Natural killer cell (primary cell): ENCODE measurements around the gene COL1A1. TPM values are rescaled to one million over a fixed set of nuclear protein-coding genes. Genes with fewer than 3 reads are reported as not detected.

Experiments
- ATAC-seq, 3 donors: fragments of 150-1000 bp in 2 of 3; fragments of 200-7000 bp in 1 of 3; cut with Tn5 transposase; 1 replicate in 1 of 3; 2 replicates in 2 of 3; pipeline ENCODE4 v1.10.0; 2021; ENCODE audit warnings: mild to moderate bottlenecking in 2 of 3, moderate library complexity in 2 of 3
- DNase-seq, 2 donors: peaks; one replicate each; pipeline versions ENCODE4 v3.0.0 to v3.0.0-alpha.2; 2013 to 2021; ENCODE audit warnings: mixed read lengths in 1 of 2
- H3K27ac ChIP-seq: one replicate; pipeline ENCODE4 v1.5.1; 2013; ENCODE audit warnings: mild to moderate bottlenecking, low read length
- H3K27me3 ChIP-seq: one replicate; pipeline ENCODE4 v1.6.1; 2013; ENCODE audit warnings: low read length; ENCODE audit not compliant: control insufficient read depth, insufficient read depth
- H3K36me3 ChIP-seq: one replicate; pipeline ENCODE4 v1.6.1; 2013; ENCODE audit warnings: low read length; ENCODE audit not compliant: control insufficient read depth, insufficient read depth
- H3K4me1 ChIP-seq: one replicate; pipeline ENCODE4 v1.6.1; 2013; ENCODE audit warnings: low read length; ENCODE audit not compliant: control insufficient read depth, insufficient read depth
- H3K4me3 ChIP-seq: one replicate; pipeline ENCODE4 v1.5.1; 2013; ENCODE audit warnings: low read length
- H3K9me3 ChIP-seq: one replicate; pipeline ENCODE4 v1.6.1; 2013; ENCODE audit warnings: low read length; ENCODE audit not compliant: control insufficient read depth, insufficient read depth
- H3K27ac Mint-ChIP-seq, 2 donors: one replicate each; pipeline ENCODE4 v1.8.0; 2022; ENCODE audit warnings: mild to moderate bottlenecking in 2 of 2, mixed read lengths in 2 of 2, moderate library complexity in 1 of 2
- H3K27me3 Mint-ChIP-seq, 2 donors: one replicate each; pipeline ENCODE4 v1.8.0; 2022; ENCODE audit warnings: low read depth in 2 of 2, mixed read lengths in 2 of 2
- H3K36me3 Mint-ChIP-seq: one replicate; pipeline ENCODE4 v1.8.0; 2022; ENCODE audit warnings: mixed read lengths
- H3K4me1 Mint-ChIP-seq, 2 donors: one replicate each; pipeline ENCODE4 v1.8.0; 2022; ENCODE audit warnings: mixed read lengths in 2 of 2
- H3K4me3 Mint-ChIP-seq: one replicate; pipeline ENCODE4 v1.8.0; 2022; ENCODE audit warnings: mild to moderate bottlenecking, moderate library complexity, mixed read lengths
- H3K9me3 Mint-ChIP-seq, 2 donors: one replicate each; pipeline ENCODE4 v1.8.0; 2022; ENCODE audit warnings: mixed read lengths in 2 of 2
- CTCF ChIP-seq: fragments of 200-600 bp; IDR thresholded peaks from one replicate; pipeline ENCODE4 v1.8.0; 2022; ENCODE audit warnings: antibody characterized with exemption
- WGBS: methylation state at CpG from one replicate; pipeline ENCODE4 v1.1.7; 2013; ENCODE audit warnings: missing lambda C conversion rate; ENCODE audit not compliant: insufficient coverage; 5-methylcytosine and 5-hydroxymethylcytosine counted together
- intact Hi-C: fragments of 100-400 bp; cut with micrococcal nuclease; formaldehyde crosslinking; loops from one replicate; pipeline ENCODE4 v1.14.2; 2022
- total RNA-seq, 4 donors: library from RNA; stranded (reverse); fragments of 120-200 nt in 1 of 4; gene quantifications; one replicate each; pipeline versions ENCODE4 v1.2.3 to v1.2.4, GENCODE V29; 2013 to 2022

Gene COL1A1
- total RNA-seq, 3 donors from 2014 or later (not counting 1 experiment from before 2014, with no cell fraction given), result 2.3 to 7.5 (median 2.6) TPM

GRCh38 chr17:50221266-50221863 lies 19.9 kb upstream of the COL1A1 start:
- Histone ChIP-seq H3K27ac (no peak overlapping the region), H3K27me3 (no peaks in the 10 kb centered on the region), H3K36me3 (no peaks in the 10 kb centered on the region), H3K9me3 (peaks cover 7% of the 10 kb centered on the region), H3K4me3 (no peak overlapping the region), H3K4me1 (peaks cover 5% of the 10 kb centered on the region)
- DNase-seq, result no peak
- no peaks in the 10 kb centered on the region for H3K4me1 Mint-ChIP-seq
- ATAC-seq, result no peak
- no peaks in the 10 kb centered on the region for H3K36me3 Mint-ChIP-seq
- H3K9me3 Mint-ChIP-seq, result no peaks in the 10 kb centered on the region
- WGBS, result 64% methylated on average over 9 of the region's 9 CpGs
- intact Hi-C loops, result no loop called here
- H3K4me3 Mint-ChIP-seq, result no peak overlapping the region
- H3K27me3 Mint-ChIP-seq, result peaks cover 15 to 17% of the 10 kb centered on the region in 2 donors
- TF ChIP-seq CTCF, result no peak
- H3K27ac Mint-ChIP-seq, result no peak overlapping the region

- peaks cover 6% of the 10 kb centered on the region for H3K9me3 ChIP-seq
- no peak overlapping the region for H3K27ac Mint-ChIP-seq
- DNase-seq (no peak), ATAC-seq (no peak)
- H3K4me1 Mint-ChIP-seq, result no peaks in the 10 kb centered on the region
- no peak overlapping the region for H3K4me3 ChIP-seq
- H3K36me3 Mint-ChIP-seq, result no peaks in the 10 kb centered on the region
- peaks cover 5% of the 10 kb centered on the region for H3K4me1 ChIP-seq
- no peak overlapping the region for H3K4me3 Mint-ChIP-seq
- no peak overlapping the region for H3K27ac ChIP-seq
- TF ChIP-seq CTCF, result no peak
- H3K9me3 Mint-ChIP-seq, result no peaks in the 10 kb centered on the region
- H3K27me3 Mint-ChIP-seq, result peaks cover 15 to 17% of the 10 kb centered on the region in 2 donors
- intact Hi-C loops, result no loop called here
- no peaks in the 10 kb centered on the region for H3K36me3 ChIP-seq
- H3K27me3 ChIP-seq, result no peaks in the 10 kb centered on the region
- WGBS, result 91% methylated on average over 15 of the region's 15 CpGs
Observed at GRCh38 chr17:50220811-50221210, 19.4 kb upstream of the COL1A1 start.

GRCh38 chr17:50219939-50220465 lies 18.6 kb upstream of the COL1A1 start:
- H3K4me3 ChIP-seq, result no peak overlapping the region
- H3K9me3 Mint-ChIP-seq, result no peaks in the 10 kb centered on the region
- H3K4me1 ChIP-seq, result peaks cover 5% of the 10 kb centered on the region
- H3K9me3 ChIP-seq, result no peaks in the 10 kb centered on the region
- H3K4me1 Mint-ChIP-seq, result no peaks in the 10 kb centered on the region
- TF ChIP-seq CTCF, result no peak
- intact Hi-C loops, result no loop called here
- H3K36me3 ChIP-seq, result no peaks in the 10 kb centered on the region
- WGBS, result 94% methylated on average over 4 of the region's 4 CpGs
- ATAC-seq (no peak), DNase-seq (no peak)
- H3K27me3 ChIP-seq, result no peaks in the 10 kb centered on the region
- H3K27ac ChIP-seq, result no peak overlapping the region
- H3K27ac Mint-ChIP-seq, result no peak overlapping the region
- no peaks in the 10 kb centered on the region for H3K36me3 Mint-ChIP-seq
- H3K4me3 Mint-ChIP-seq, result no peak overlapping the region
- H3K27me3 Mint-ChIP-seq, result peaks cover 18 to 24% of the 10 kb centered on the region in 2 donors

- Mint-ChIP-seq H3K4me3 (no peak overlapping the region), H3K27ac (no peak overlapping the region), H3K27me3 (peaks cover 21 to 30% of the 10 kb centered on the region in 2 donors), H3K9me3 (no peaks in the 10 kb centered on the region), H3K4me1 (no peaks in the 10 kb centered on the region), H3K36me3 (no peaks in the 10 kb centered on the region)
- Histone ChIP-seq H3K27ac (no peak overlapping the region), H3K4me1 (peaks cover 5% of the 10 kb centered on the region), H3K36me3 (no peaks in the 10 kb centered on the region), H3K27me3 (no peaks in the 10 kb centered on the region), H3K9me3 (no peaks in the 10 kb centered on the region), H3K4me3 (no peak overlapping the region)
- no peak for TF ChIP-seq CTCF
- DNase-seq (no peak), ATAC-seq (no peak)
- 100% methylated on average over 4 of the region's 5 CpGs for WGBS
- intact Hi-C loops, result no loop called here
Observed at GRCh38 chr17:50219342-50219741, 17.9 kb upstream of the COL1A1 start.
